ENCODE measurements around the gene RIPOR2. TPM values are rescaled to one million over a fixed set of nuclear protein-coding genes. Genes with fewer than 3 reads are reported as not detected.

The RIPOR2 gene
- total RNA-seq, 4 donors from 2014 or later = 3.7 to 112 (median 6.1) TPM

DNA sequence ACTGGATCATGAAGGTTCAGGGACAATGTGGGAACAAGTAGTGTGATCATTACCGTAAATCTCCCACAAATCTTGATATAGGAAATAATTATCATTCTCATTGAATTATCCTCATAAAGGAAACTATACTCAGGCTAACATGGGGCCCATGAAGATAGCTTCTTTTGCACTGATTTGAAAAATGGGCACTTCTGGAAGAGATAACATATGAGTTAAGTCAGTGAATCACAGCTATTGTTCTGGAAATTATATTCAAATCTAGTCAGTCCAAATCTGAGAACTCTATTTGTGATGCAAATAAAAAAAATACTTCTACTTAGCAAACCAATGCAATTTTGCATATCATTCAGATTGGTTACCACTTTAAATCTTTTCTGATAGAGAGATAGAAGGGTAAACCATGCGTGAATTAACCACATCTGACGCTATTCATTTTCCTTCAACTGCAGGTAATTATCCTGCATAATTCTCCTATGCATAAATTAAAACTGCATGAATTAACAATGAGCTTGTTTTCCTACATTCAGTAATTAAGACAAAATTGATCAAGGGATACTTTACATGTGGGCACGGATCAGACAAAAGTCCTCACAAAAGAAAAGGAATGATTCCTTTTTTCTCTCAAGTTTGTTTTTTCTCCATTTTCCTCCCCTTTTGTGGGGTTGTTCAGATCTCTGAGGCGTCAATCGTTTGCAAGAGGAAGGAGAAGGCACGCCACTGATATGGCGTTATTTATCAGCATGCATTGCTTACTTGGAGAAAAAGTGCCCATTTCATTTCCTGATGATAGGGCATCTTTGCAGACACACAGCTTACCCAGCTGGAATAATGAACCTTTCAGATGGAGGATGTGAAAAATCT lies 36.4 kb downstream of the RIPOR2 start:
- Histone ChIP-seq H3K9me3 (no peaks in the 10 kb centered on the region), H3K27me3 (no peaks in the 10 kb centered on the region), H3K4me3 (no peak overlapping the region), H3K36me3 (no peaks in the 10 kb centered on the region), H3K4me1 (no peaks in the 10 kb centered on the region), H3K27ac (no peak overlapping the region)
- no peak for DNase-seq
- TF ChIP-seq POLR2A (IDR thresholded peaks at IDR 0.05) = no peak
- TF ChIP-seq, protein P1, sequence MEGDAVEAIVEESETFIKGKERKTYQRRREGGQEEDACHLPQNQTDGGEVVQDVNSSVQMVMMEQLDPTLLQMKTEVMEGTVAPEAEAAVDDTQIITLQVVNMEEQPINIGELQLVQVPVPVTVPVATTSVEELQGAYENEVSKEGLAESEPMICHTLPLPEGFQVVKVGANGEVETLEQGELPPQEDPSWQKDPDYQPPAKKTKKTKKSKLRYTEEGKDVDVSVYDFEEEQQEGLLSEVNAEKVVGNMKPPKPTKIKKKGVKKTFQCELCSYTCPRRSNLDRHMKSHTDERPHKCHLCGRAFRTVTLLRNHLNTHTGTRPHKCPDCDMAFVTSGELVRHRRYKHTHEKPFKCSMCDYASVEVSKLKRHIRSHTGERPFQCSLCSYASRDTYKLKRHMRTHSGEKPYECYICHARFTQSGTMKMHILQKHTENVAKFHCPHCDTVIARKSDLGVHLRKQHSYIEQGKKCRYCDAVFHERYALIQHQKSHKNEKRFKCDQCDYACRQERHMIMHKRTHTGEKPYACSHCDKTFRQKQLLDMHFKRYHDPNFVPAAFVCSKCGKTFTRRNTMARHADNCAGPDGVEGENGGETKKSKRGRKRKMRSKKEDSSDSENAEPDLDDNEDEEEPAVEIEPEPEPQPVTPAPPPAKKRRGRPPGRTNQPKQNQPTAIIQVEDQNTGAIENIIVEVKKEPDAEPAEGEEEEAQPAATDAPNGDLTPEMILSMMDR (IDR thresholded peaks at IDR 0.05) = no peak

DNA sequence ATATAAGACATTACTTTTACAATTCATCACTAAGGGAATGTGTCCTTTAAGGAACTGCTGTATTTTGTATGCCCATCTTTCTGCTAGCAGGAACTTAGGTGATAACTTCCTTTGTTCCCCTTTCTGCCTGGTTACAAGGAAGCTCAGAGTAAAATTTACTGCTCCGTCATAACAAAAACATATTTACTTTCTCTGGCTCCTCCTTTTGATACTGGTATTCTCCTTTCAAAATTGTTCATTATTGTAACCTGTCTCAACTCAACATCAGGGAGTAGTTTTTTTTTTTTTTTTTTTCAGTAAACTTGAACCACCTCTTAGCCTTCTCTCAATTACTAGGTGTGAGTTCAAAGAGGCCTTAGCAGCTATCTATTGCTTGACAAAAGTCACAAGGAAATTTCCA lies 37.1 kb downstream of the RIPOR2 start:
- TF ChIP-seq, protein P1 (IDR thresholded peaks at IDR 0.05) = no peak
- TF ChIP-seq POLR2A (IDR thresholded peaks at IDR 0.05) = no peak
- Histone ChIP-seq H3K27me3 (no peaks in the 10 kb centered on the region), H3K9me3 (no peaks in the 10 kb centered on the region), H3K4me1 (no peaks in the 10 kb centered on the region), H3K4me3 (no peak overlapping the region), H3K27ac (no peak overlapping the region), H3K36me3 (no peaks in the 10 kb centered on the region)
- DNase-seq = no peak

DNA sequence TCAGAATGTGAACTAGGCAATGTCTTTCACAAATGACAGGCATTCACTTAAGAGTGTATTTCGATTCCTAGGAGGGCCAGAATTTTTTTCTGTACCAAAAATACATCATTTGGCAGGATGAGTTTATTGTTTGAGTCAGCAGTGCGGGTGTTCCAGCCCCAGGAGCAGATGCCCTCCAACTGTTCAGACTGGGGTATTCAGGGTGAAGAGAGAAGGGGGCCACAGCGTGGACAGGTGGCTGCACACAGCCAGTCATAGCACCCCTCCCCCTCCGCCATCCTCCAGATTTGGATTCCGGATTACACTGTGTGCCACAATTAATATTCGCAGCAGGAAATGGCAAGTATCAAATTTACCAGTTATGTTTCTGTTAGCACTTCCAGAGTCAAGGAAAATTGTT lies 38.6 kb downstream of the RIPOR2 start:
- Histone ChIP-seq H3K9me3 (no peaks in the 10 kb centered on the region), H3K27ac (no peak overlapping the region), H3K27me3 (no peaks in the 10 kb centered on the region), H3K36me3 (no peaks in the 10 kb centered on the region), H3K4me1 (no peaks in the 10 kb centered on the region), H3K4me3 (no peak overlapping the region)
- no peak for DNase-seq
- TF ChIP-seq, protein P1 (IDR thresholded peaks at IDR 0.05) = no peak
- no peak for TF ChIP-seq POLR2A (IDR thresholded peaks at IDR 0.05)

DNA sequence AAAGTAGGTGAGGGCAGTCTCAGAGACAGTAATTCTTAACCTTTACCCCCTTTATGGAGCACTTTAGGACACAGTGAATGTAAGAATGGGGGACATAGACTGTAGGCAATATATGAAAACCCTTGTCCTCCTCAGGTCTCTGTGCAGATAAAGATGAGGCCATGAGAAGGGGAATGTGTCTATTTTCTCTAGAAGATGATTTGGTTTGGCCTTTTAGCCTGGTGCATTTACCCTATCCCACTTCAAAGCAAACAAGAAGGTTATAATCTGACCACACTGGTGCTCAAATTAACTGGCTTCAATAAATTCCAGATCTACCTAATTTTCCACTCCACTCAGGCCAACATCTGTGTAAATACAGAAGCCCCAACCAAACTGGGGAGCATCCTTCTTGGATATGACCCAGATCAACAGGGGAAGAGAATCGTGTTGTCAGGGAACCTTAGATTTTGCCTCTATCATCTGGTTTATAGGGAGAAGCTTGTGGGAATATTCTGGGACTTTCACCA lies 42.4 kb downstream of the RIPOR2 start:
- TF ChIP-seq, protein P1 (IDR thresholded peaks at IDR 0.05) = no peak
- TF ChIP-seq POLR2A (IDR thresholded peaks at IDR 0.05) = no peak
- no peaks in the 10 kb centered on the region for H3K4me1 ChIP-seq
- DNase-seq = no peak

DNA sequence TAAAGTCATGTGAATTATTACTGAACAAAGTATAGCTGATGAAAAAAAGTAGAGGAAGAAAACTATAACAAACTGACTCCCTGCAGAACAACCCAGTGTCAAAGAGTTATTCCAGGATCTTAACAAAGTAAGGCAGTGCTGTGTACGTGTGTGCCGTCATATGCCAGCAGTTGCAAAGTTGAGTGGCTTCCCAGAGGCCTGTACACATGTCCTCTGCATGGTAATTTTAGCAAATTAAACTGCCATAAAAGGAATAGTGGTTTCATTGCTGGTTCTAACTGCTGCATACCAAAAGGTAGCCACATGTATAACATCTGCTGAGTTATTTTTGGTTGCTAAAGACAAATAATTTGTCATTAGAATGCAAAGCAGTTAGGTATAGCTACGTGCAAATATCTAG lies 44.8 kb downstream of the RIPOR2 start:
- Histone ChIP-seq H3K27ac (no peak overlapping the region), H3K9me3 (no peaks in the 10 kb centered on the region), H3K4me3 (no peak overlapping the region), H3K36me3 (no peaks in the 10 kb centered on the region), H3K27me3 (no peaks in the 10 kb centered on the region), H3K4me1 (no peaks in the 10 kb centered on the region)
- DNase-seq = no peak
- TF ChIP-seq, protein P1 (IDR thresholded peaks at IDR 0.05) = no peak
- TF ChIP-seq POLR2A (IDR thresholded peaks at IDR 0.05) = no peak

More for the DNA sequence above, 42.4 kb downstream of the RIPOR2 start:
- no peaks in the 10 kb centered on the region for H3K36me3 ChIP-seq
- no peak overlapping the region for H3K4me3 ChIP-seq
- no peak overlapping the region for H3K27ac ChIP-seq
- no peaks in the 10 kb centered on the region for H3K9me3 ChIP-seq
- H3K27me3 ChIP-seq = no peaks in the 10 kb centered on the region

Data from Peyer's patch (tissue), 4 donors.